A673 (cell line): ENCODE data around the gene RTP4. TPM values are rescaled to one million over a fixed set of nuclear protein-coding genes. Genes with fewer than 3 reads are reported as not detected.

Experiments used
- BruUV-seq: library from RNA; stranded (reverse); fragments of 400-500 nt; replicated peaks from 2 replicates; lab custom pipeline; 2021; lab: Mats Ljungman, UMichigan
- CTCF ChIA-PET: fragments of 300-600 bp; sonication (Branson Sonifier 250); formaldehyde crosslinking; loops from one replicate; lab custom pipeline; 2022; ENCODE audit warnings: antibody characterized with exemption; lab: Charles Lee
- POLR2A ChIA-PET: fragments of 300-600 bp; sonication (Branson Sonifier 250); formaldehyde crosslinking; loops from one replicate; lab custom pipeline; 2022; ENCODE audit warnings: antibody characterized with exemption; ENCODE audit not compliant: low non-redundant PET; lab: Charles Lee
- DNase-seq: peaks from one replicate; pipeline ENCODE4 v3.0.0-alpha.2; 2015; ENCODE audit warnings: low spot score
- H3K27ac ChIP-seq: fragments of 200-600 bp; sonication (generic); 2 replicates; pipeline ENCODE4 v1.5.1; 2016; ENCODE audit warnings: mixed run types, low read depth, mild to moderate bottlenecking, mixed read lengths, antibody characterized with exemption, low read length; ENCODE audit not compliant: poor library complexity, severe bottlenecking
- H3K27me3 ChIP-seq: fragments of 200-600 bp; sonication (generic); replicated peaks from 2 replicates; pipeline ENCODE4 v1.6.1; 2017; ENCODE audit warnings: mixed run types, low read depth, mild to moderate bottlenecking, mixed read lengths, antibody characterized with exemption, low read length; ENCODE audit not compliant: insufficient read depth, poor library complexity
- H3K36me3 ChIP-seq: fragments of 200-600 bp; sonication (generic); 2 replicates; pipeline ENCODE4 v1.6.1; 2016; ENCODE audit warnings: mixed run types, mild to moderate bottlenecking, mixed read lengths, antibody characterized with exemption, low read length; ENCODE audit not compliant: insufficient read depth, poor library complexity, severe bottlenecking
- H3K4me1 ChIP-seq: fragments of 200-600 bp; sonication (generic); 2 replicates; pipeline ENCODE4 v1.6.1; 2017; ENCODE audit warnings: mixed run types, mild to moderate bottlenecking, mixed read lengths, antibody characterized with exemption, low read length; ENCODE audit not compliant: insufficient read depth, poor library complexity, severe bottlenecking
- H3K4me3 ChIP-seq: fragments of 200-600 bp; sonication (generic); 2 replicates; pipeline ENCODE4 v1.5.1; 2016; ENCODE audit warnings: low read depth, mixed run types, mild to moderate bottlenecking, mixed read lengths, low read length; ENCODE audit not compliant: poor library complexity, severe bottlenecking
- H3K9me3 ChIP-seq: fragments of 200-600 bp; sonication (generic); 2 replicates; pipeline ENCODE4 v1.6.1; 2016; ENCODE audit warnings: mixed run types, low read depth, mild to moderate bottlenecking, mixed read lengths, antibody characterized with exemption, low read length; ENCODE audit not compliant: poor library complexity, severe bottlenecking
- EZH2 ChIP-seq: fragments of 200-600 bp; sonication (generic); IDR thresholded peaks from 2 replicates; pipeline ENCODE4 v1.6.1; 2017; ENCODE audit warnings: borderline replicate concordance, low read depth, mild to moderate bottlenecking, mixed read lengths, antibody characterized with exemption, low read length; ENCODE audit not compliant: poor library complexity, severe bottlenecking
- intact Hi-C: fragments of 100-400 bp; cut with micrococcal nuclease; formaldehyde crosslinking; loops from one replicate; pipeline ENCODE4 v1.10.0; 2022; ENCODE audit not compliant: unreplicated experiment
- total RNA-seq: library from RNA; stranded (reverse); gene quantifications from 2 replicates; pipeline ENCODE4 v1.2.3, GENCODE V29; 2021
- TF ChIP-seq, protein P1 (sequence below): fragments of 300-800, 200-600 bp; sonication (generic); conservative IDR thresholded peaks from 2 replicates; pipeline ENCODE4 v1.5.1; 2017; ENCODE audit warnings: low read depth, mild to moderate bottlenecking, antibody characterized with exemption, low read length, moderate library complexity, mixed read lengths

Gene RTP4
- total RNA-seq, 1 experiment from 2014 or later, result not detected

DNA sequence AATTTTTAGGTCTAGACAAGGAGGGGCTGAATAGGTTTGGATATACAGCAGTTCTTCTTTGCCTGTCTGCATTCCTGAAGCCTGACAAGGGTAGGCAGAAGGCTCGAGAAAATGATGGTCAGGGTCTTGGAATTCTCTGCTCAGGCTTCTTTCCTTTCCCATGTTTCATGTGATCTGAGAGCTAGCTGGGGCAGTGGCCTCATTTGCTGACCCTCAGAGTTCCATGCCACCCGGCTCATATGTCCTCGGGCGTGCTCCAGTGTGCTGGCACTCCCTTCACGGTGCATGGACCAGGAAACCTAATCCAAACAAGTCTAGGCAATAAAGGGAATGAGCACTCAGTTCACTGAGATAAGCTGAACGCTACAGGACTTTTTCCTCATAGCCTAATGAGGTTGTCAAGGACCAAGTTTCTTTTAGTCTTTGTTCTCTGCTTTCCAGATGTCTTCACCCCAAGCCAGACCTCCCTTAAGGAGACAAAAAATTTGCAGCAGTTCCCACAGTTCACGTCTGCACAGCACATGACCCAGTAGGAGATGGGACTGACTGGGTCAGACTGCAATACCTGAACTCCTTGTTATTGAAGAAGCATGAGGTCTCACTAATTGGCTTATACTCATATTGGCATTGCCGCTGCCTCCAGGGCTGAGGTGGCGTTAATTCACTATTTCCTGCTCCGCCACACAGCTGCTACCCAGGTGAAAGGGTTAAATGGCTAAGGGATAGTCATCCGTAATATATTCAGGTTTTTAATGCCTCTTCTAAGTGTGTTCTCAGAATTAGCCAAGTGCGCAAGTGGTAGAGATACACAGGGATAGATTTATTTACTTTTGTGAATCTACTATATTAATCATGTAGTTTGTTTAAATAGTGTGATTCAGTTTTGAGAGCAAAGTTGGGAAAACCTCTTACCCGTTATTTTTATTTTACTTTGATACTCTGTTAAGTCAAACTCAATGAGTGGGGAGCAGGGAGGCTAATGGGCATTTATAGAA is 15.3 kb upstream of the RTP4 start:
- no TSS peak for BruUV-seq
- ChIA-PET CTCF (no interaction called here), POLR2A (no interaction called here)
- TF ChIP-seq, protein P1, sequence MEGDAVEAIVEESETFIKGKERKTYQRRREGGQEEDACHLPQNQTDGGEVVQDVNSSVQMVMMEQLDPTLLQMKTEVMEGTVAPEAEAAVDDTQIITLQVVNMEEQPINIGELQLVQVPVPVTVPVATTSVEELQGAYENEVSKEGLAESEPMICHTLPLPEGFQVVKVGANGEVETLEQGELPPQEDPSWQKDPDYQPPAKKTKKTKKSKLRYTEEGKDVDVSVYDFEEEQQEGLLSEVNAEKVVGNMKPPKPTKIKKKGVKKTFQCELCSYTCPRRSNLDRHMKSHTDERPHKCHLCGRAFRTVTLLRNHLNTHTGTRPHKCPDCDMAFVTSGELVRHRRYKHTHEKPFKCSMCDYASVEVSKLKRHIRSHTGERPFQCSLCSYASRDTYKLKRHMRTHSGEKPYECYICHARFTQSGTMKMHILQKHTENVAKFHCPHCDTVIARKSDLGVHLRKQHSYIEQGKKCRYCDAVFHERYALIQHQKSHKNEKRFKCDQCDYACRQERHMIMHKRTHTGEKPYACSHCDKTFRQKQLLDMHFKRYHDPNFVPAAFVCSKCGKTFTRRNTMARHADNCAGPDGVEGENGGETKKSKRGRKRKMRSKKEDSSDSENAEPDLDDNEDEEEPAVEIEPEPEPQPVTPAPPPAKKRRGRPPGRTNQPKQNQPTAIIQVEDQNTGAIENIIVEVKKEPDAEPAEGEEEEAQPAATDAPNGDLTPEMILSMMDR, result no peak
- TF ChIP-seq EZH2, result no peak
- H3K4me1 ChIP-seq, result no peaks in the 10 kb centered on the region
- DNase-seq, result no peak
- no peak overlapping the region for H3K4me3 ChIP-seq
- H3K36me3 ChIP-seq, result no peaks in the 10 kb centered on the region
- no peak overlapping the region for H3K27ac ChIP-seq
- intact Hi-C loops, result no loop called here
- no peaks in the 10 kb centered on the region for H3K27me3 ChIP-seq
- no peaks in the 10 kb centered on the region for H3K9me3 ChIP-seq

DNA sequence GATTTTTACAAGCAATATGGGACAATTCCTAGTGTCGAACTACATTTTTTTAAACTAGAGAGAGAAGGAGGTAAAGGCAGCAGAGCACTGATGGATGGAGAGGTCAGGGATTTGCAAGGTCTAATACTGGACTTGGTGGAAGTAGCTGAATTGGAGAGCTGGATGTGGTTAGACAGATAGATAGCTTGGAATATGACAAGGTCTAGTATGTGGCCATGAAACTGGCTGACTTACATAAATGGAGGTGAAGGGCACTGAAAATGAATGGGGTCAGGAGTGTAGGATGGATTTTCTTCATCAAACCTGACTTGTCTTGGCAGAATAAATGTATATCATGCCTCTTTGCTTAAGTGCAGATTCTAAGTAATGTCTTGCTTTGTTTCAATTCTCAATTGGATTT is 10.1 kb upstream of the RTP4 start:
- Histone ChIP-seq H3K36me3 (no peaks in the 10 kb centered on the region), H3K4me1 (no peaks in the 10 kb centered on the region), H3K4me3 (no peak overlapping the region), H3K27me3 (no peaks in the 10 kb centered on the region), H3K9me3 (no peaks in the 10 kb centered on the region), H3K27ac (no peak overlapping the region)
- DNase-seq, result no peak
- intact Hi-C loops, result no loop called here
- TF ChIP-seq, protein P1, result no peak
- TF ChIP-seq EZH2, result no peak
- BruUV-seq, result no TSS peak
- CTCF ChIA-PET, result no interaction called here
- POLR2A ChIA-PET, result no interaction called here

DNA sequence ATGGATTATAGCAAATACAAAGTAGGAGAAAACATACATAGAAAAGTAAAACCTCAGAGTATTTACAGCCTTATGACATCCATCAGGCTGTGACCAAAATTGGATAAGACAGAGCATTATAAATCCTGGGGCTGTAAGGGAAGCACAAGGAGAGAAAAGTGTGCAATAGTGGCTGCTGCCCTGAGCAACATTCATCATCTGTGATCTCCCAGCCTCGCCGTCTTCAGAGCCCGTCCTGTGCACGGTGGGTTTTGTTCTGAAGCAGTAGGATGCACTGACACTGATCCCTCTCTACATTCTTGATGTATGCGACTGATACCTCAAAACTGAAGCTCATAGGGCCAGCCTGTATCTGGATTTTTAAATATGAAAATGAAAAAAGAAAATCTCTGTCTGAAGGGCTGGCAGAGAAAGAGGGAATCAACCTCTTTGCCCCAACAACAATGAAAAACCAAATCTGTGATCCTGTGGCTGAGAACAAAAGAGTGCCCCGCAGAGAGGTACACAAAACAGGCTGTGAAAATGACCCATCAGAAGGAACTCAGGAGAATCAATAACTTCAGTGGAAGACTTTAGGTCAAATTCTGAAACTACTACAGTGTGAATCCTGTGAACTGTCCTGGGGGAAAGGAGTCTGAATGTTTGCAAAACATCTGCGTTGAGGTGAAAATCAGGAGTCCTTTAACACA is 8.2 kb upstream of the RTP4 start:
- no TSS peak for BruUV-seq
- POLR2A ChIA-PET, result no interaction called here

More for the DNA sequence above, 8.2 kb upstream of the RTP4 start:
- CTCF ChIA-PET, result no interaction called here
- no peaks in the 10 kb centered on the region for H3K36me3 ChIP-seq
- H3K27ac ChIP-seq, result no peak overlapping the region
- DNase-seq, result no peak
- no peaks in the 10 kb centered on the region for H3K4me1 ChIP-seq
- intact Hi-C loops, result no loop called here
- TF ChIP-seq, protein P1, result no peak
- no peak for TF ChIP-seq EZH2
- no peak overlapping the region for H3K4me3 ChIP-seq
- no peaks in the 10 kb centered on the region for H3K9me3 ChIP-seq
- no peaks in the 10 kb centered on the region for H3K27me3 ChIP-seq
